ENCODE measurements around the gene CCNL1. TPM values are rescaled to one million over a fixed set of nuclear protein-coding genes. Genes with fewer than 3 reads are reported as not detected.

Gene CCNL1
- total RNA-seq, 3 donors from 2014 or later (not counting 1 experiment from before 2014, with no cell fraction given): 1,104 to 1,331 (median 1,220) TPM

DNA sequence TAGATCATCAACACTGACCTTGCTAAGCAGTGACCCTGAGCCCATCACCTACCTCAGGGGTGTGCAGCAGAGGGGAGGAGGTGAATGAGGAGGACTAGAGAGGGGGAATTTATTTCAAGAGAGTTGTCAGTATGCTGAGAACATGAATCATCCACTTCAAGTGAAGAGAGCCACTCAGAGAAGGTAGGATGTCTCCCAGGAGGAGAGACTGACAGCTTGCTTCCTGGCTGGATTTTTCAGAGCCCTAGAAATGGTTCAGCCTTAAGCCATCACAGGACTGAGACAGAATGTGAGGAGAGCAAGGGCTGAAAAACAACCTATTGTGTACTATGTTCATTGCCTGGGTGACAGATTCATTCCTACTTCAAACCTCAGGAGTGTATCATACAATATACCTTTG is 34.8 kb downstream of the CCNL1 start:
- intact Hi-C loops (cut with micrococcal nuclease): no loop called here
- DNase-seq (no peak), ATAC-seq (no peak)
- H3K4me3 Mint-ChIP-seq: no peak overlapping the region
- H3K4me3 ChIP-seq (ENCODE audit: low read length): no peak overlapping the region
- TF ChIP-seq, protein P1, sequence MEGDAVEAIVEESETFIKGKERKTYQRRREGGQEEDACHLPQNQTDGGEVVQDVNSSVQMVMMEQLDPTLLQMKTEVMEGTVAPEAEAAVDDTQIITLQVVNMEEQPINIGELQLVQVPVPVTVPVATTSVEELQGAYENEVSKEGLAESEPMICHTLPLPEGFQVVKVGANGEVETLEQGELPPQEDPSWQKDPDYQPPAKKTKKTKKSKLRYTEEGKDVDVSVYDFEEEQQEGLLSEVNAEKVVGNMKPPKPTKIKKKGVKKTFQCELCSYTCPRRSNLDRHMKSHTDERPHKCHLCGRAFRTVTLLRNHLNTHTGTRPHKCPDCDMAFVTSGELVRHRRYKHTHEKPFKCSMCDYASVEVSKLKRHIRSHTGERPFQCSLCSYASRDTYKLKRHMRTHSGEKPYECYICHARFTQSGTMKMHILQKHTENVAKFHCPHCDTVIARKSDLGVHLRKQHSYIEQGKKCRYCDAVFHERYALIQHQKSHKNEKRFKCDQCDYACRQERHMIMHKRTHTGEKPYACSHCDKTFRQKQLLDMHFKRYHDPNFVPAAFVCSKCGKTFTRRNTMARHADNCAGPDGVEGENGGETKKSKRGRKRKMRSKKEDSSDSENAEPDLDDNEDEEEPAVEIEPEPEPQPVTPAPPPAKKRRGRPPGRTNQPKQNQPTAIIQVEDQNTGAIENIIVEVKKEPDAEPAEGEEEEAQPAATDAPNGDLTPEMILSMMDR (IDR thresholded peaks at IDR 0.05): no peak
- no peaks in the 10 kb centered on the region for H3K9me3 Mint-ChIP-seq
- peaks cover 14 to 15% of the 10 kb centered on the region in 2 donors for H3K4me1 Mint-ChIP-seq
- H3K36me3 ChIP-seq (ENCODE audit: control insufficient read depth, insufficient read depth, low read length): no peaks in the 10 kb centered on the region
- peaks cover 24% of the 10 kb centered on the region for H3K4me1 ChIP-seq (ENCODE audit: control insufficient read depth, insufficient read depth, low read length)
- no peaks in the 10 kb centered on the region for H3K27me3 ChIP-seq (ENCODE audit: control insufficient read depth, insufficient read depth, low read length)
- no peaks in the 10 kb centered on the region for H3K36me3 Mint-ChIP-seq
- no peak overlapping the region for H3K27ac ChIP-seq (ENCODE audit: low read length)
- no peaks in the 10 kb centered on the region for H3K9me3 ChIP-seq (ENCODE audit: control insufficient read depth, insufficient read depth, low read length)
- no peaks in the 10 kb centered on the region for H3K27me3 Mint-ChIP-seq (ENCODE audit: low read depth in 2 of 2)
- H3K27ac Mint-ChIP-seq: no peak overlapping the region

DNA sequence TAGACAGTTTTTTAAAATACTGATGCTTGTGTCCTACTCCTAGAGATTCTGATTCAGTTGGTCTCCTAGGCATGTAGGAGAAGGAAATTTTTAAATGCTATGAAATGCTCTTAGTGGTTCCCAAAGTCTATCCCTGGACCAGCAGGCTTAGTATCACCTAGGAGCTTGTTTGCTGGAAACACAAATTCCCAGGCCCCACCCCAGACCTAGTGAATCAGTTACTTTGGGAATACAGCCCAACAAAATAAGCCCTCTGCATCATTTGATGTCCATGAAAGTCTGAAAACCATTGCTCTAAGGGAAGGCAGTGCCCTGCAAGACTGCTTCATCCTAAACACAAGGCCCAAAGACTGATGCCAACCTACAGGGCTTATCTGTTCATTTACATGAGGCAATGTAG is 36.3 kb downstream of the CCNL1 start:
- intact Hi-C loops (cut with micrococcal nuclease): no loop called here
- Histone ChIP-seq H3K4me3 (ENCODE audit: low read length) (no peak overlapping the region), H3K36me3 (ENCODE audit: control insufficient read depth, insufficient read depth, low read length) (no peaks in the 10 kb centered on the region), H3K27me3 (ENCODE audit: control insufficient read depth, insufficient read depth, low read length) (no peaks in the 10 kb centered on the region), H3K9me3 (ENCODE audit: control insufficient read depth, insufficient read depth, low read length) (no peaks in the 10 kb centered on the region), H3K4me1 (ENCODE audit: control insufficient read depth, insufficient read depth, low read length) (peaks cover 17% of the 10 kb centered on the region), H3K27ac (ENCODE audit: low read length) (no peak overlapping the region)
- no peaks in the 10 kb centered on the region for H3K27me3 Mint-ChIP-seq (ENCODE audit: low read depth in 2 of 2)
- ATAC-seq: no peak
- no peak overlapping the region for H3K27ac Mint-ChIP-seq
- DNase-seq: no peak
- TF ChIP-seq, protein P1 (IDR thresholded peaks at IDR 0.05): no peak
- peaks cover 8 to 10% of the 10 kb centered on the region in 2 donors for H3K4me1 Mint-ChIP-seq
- no peaks in the 10 kb centered on the region for H3K9me3 Mint-ChIP-seq
- H3K4me3 Mint-ChIP-seq: no peak overlapping the region
- H3K36me3 Mint-ChIP-seq: no peaks in the 10 kb centered on the region

GRCh38 chr3:157122832-157123427 is 37.0 kb downstream of the CCNL1 start:
- DNase-seq (no peak), ATAC-seq (no peak)
- no peak overlapping the region for H3K4me3 ChIP-seq (ENCODE audit: low read length)
- TF ChIP-seq, protein P1 (IDR thresholded peaks at IDR 0.05): no peak
- Mint-ChIP-seq H3K27me3 (ENCODE audit: low read depth in 2 of 2) (no peaks in the 10 kb centered on the region), H3K4me3 (no peak overlapping the region), H3K36me3 (no peaks in the 10 kb centered on the region), H3K9me3 (no peaks in the 10 kb centered on the region), H3K27ac (no peak overlapping the region), H3K4me1 (peaks cover 8 to 10% of the 10 kb centered on the region in 2 donors)
- 88% methylated on average over 3 of the region's 3 CpGs for WGBS (ENCODE audit: insufficient coverage)
- H3K27ac ChIP-seq (ENCODE audit: low read length): no peak overlapping the region
- H3K4me1 ChIP-seq (ENCODE audit: control insufficient read depth, insufficient read depth, low read length): peaks cover 11% of the 10 kb centered on the region
- no peaks in the 10 kb centered on the region for H3K27me3 ChIP-seq (ENCODE audit: control insufficient read depth, insufficient read depth, low read length)
- intact Hi-C loops (cut with micrococcal nuclease): no loop called here
- no peaks in the 10 kb centered on the region for H3K9me3 ChIP-seq (ENCODE audit: control insufficient read depth, insufficient read depth, low read length)
- no peaks in the 10 kb centered on the region for H3K36me3 ChIP-seq (ENCODE audit: control insufficient read depth, insufficient read depth, low read length)

DNA sequence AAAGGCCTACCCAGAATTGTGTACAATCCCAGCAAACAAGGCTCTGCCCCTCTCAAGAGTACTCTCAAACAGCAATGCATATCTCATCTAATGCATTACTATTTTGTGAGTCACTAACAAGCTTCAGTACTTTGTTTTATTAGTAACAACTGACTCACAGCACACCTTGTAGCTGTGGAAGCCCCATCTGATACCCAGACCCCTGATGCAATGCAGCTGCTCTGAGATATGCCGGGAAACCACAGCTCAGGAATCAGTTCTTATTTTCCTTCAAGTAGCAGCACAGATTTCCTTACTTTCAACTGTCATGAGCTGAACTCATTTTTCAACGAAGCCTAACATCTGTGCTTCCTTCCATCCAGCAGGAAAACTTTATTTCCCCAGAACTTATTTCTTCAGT is 37.8 kb downstream of the CCNL1 start:
- intact Hi-C loops (cut with micrococcal nuclease): no loop called here
- 47% methylated on average over 2 of the region's 2 CpGs for WGBS (ENCODE audit: insufficient coverage)

More for the DNA sequence above, 37.8 kb downstream of the CCNL1 start:
- ATAC-seq: no peak
- H3K36me3 Mint-ChIP-seq: no peaks in the 10 kb centered on the region
- peaks cover 10% of the 10 kb centered on the region for H3K4me1 ChIP-seq (ENCODE audit: control insufficient read depth, insufficient read depth, low read length)
- no peak overlapping the region for H3K27ac Mint-ChIP-seq
- H3K4me3 Mint-ChIP-seq: no peak overlapping the region
- H3K27me3 ChIP-seq (ENCODE audit: control insufficient read depth, insufficient read depth, low read length): no peaks in the 10 kb centered on the region
- no peaks in the 10 kb centered on the region for H3K9me3 Mint-ChIP-seq
- TF ChIP-seq, protein P1 (IDR thresholded peaks at IDR 0.05): no peak
- no peaks in the 10 kb centered on the region for H3K36me3 ChIP-seq (ENCODE audit: control insufficient read depth, insufficient read depth, low read length)
- no peak for DNase-seq
- no peaks in the 10 kb centered on the region for H3K9me3 ChIP-seq (ENCODE audit: control insufficient read depth, insufficient read depth, low read length)
- no peaks in the 10 kb centered on the region for H3K27me3 Mint-ChIP-seq (ENCODE audit: low read depth in 2 of 2)
- no peak overlapping the region for H3K27ac ChIP-seq (ENCODE audit: low read length)
- H3K4me3 ChIP-seq (ENCODE audit: low read length): no peak overlapping the region
- H3K4me1 Mint-ChIP-seq: peaks cover 8 to 10% of the 10 kb centered on the region in 2 donors

Data from natural killer cell (primary cell).